ENCODE results near the gene FLRT1.

FLRT1 gene

DNA sequence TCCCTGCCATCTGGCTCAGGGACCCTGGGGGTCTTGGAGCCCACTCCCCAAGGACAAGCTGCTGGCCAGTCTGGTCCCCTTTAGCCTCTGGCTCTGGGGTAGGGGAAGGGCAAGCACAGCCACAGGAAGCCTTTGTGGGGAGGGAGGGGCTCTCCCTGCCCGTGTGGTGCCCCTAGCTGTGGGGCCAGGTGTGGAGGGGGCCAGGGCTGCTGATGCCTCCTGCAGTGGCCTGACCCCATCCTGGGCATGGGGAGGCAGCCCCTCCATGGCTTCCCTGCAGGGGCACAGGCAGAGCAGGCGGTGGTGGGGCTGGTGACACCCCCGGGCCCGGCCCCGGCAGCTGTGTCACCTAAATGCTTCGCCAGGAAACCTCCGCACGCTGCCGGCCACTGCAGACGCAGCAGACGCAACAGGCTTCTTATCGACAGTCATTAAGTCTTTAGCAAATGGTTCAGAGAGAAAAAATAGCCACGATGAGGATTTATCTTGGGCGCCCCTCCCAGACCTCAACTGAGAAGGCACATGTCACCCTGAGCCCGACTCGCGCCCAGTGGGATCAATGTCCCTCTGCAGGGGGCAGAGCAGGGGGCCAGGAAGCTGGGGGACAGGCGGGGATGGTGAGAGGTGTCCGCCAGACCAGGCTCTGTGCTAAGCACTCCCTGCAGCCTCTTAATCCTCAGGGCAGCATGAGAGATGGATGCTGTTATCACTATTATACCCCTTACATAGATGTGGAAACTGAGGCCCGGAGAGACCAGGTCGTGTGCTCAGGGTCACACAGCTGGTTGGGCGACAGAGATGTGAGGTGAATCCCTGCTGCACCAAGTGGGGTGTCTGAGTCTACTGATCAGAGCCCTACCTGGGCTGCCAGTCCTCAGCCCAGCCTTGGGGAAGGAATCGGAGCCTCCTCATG, 33.9 kb downstream of the FLRT1 start:
- DNase-seq, result no peak

DNA sequence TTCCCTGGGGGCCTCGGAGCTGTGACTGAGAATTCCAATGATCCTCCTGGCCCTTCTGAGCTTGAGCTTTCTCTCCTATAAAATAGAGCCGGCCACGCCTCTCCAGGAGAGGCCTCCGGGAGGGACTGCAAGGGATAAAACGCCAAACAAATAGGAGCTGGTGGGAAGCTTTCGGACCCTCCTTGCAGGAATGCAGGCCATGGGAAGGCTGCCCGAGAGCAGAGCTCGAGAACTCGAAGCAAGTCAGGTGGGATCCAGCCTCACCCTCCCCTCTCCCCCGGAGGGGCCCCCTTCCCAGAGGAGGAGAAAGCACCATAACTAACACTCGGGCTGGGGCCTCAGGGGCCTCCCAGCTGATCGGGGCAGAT, 34.6 kb downstream of the FLRT1 start:
- DNase-seq, result no peak

DNA sequence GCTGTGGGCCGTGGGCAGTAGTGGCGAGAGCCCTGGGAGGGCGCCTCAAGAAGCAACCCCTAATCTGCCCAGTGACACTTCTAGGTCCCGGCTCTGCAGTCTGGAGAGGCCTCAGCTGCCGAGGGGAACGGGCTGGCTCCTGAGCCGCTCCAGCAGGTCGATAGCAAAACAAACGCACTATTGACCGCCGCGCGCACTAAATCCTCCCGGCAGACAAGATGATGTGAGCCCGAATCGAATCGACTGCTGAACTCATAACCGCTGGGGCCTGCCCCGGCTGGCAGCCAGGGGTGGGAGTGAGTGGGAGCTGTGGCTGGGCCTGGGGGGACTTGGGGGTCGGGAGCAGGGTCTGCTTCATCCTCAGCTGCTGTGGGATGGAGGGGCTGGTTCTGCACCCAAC, 36.1 kb downstream of the FLRT1 start:
- DNase-seq, result no peak

DNA sequence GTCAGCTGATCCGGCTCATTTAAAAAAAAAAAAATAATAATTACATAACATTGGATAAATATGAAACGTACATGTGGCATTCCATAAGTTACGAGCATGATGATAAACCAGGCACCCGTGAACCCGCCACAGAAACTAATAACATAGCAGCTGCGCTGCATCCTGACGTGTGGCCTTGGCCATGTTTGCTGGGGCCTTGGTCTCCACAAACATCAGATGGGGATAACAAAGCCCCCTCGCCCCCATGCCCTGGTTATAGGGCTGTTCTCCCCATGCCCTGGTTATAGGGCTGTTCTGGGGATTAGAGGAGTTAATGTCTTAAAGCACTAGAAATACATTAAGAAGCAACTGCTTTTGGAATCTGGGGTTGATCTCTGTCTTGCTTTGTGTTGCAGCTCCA, 36.7 kb downstream of the FLRT1 start:
- DNase-seq, result no peak

DNA sequence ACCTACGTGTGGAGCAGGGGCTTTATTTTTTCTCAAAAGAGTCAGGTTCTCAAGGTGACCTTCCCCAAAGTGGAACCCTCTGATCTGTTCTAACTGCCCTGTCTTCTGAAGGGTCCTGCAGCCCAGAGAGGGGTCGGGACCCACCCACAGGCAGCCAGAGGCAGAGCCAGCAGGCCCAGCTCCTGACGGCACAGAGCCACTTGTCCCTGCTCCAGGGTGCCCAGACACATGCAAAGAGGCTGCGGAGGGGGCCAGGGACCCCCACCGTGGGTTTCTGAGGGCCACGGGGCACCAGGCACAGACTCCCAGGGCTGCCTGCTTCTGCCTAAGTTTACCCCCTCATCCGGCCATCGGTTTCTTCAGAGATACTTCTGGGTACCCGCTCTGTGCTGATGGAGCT, 37.1 kb downstream of the FLRT1 start:
- no peak for DNase-seq

DNA sequence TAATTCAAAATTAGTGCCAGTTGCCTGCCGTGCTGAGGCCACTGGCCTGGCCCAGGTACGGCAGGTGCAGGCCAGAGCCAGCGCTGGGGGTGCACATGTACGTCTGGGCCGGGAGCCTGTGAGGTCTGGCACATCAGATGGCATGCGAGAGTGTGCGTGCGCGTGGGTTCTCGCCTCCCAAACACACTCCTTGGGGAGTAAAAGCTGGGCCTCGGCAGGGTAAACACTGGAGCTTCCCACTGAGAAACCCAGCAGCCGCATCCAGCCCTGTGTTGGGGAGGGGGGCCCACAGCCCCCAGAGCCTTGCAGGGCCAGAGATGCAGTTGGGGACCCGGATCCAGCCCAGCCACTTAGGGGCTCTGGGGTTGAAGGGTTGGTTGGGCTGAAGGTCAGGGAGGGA, 37.8 kb downstream of the FLRT1 start:
- no peak for DNase-seq

DNA sequence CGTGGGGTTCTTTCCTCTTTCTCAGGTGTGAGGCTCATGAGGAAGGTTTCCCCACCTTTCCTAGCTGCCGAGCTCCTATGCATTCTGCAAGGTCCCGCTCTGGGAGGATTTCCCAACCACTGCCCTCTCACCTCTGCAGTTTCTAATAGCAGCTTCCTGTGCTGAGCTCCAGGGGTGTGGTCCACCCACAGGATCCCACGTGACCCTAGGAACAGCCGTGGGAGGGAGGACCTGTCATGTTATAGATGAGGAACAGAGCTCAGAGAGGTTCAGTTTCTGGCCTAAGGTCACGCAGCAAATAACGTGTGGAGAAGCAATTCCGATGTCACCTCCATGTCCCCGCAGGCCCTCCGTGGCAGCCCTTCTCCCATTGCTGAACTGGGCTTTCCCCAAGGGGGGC, 38.5 kb downstream of the FLRT1 start:
- DNase-seq, result no peak

DNA sequence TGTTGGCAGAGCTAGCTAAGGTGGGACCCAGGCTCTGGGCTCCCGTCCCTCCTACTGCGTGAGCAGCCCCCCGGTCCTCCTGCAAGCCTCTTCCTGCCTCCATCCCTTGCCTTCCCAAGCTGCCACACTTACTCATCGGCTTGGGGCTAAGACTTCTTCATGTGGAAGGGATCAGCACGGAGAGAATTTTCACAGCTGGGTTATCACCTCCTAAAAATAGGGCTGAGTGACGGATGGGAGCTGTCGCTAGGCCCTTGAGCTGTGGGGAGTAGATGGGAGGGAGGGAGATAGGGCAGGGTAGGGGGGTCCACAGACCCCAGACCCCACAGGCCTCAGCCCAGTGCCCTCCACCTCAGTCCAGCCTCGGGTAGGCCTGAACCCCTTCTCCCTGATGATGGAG, 41.0 kb downstream of the FLRT1 start:
- DNase-seq, result no peak

DNA sequence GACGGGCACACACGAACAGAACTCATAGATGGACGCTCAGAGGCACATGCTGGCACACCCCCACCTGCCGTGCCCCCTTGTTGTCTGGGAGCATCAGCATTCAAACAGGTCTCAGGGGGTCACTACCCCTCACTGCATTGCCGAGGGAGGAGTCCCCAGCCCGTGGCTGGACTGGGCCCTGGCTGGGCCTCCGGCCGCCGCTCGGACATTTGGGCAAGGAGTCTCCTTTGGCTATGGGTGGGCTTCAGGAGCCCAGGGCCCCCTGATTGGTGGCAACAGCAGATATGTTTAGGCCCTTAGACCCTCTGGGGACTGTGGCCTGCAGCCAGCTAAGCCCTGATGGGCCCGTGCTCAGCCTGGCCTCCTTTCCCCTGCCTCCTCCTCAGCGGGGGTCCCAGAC, 41.9 kb downstream of the FLRT1 start:
- no peak for DNase-seq

DNA sequence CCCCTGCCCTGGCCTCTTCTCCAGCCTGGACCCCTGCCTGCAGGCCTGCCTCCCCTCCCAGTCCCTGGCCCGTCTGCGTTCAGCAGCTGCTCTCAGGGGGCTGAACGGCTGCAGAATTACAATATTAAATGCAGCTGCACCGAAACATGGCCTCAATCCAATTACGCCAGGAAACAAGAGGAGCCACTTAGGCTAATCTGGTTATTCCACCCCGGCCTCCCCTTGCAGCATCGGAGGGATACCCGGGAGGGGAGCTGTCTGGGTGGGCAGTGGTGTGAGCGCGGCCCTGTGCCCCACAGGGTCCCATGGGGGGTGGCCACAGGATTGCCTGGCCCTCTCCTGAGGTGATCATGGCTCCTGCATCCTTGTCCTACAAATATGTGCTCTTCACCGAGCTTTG, 42.6 kb downstream of the FLRT1 start:
- DNase-seq, result peak; percentile 74

DNA sequence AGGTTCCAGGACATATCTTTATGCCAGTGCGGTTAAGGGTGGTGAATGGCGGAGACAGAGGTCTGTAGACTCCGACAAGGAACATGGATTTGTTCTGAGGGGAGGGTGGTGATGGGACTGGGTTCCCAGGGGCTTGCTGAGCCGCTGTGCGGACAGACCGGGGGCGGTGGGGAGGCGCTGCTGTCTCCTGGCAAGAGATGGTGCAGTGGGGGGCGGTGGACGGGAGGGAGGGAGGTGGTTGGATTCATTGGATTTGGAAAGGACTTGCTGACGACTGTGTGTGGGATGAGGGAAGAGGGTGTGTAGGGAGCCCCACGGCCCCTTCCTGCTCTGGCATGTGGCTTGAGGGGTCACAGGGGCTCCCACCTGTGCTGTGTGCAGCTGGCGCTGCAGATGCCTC, 43.2 kb downstream of the FLRT1 start:
- DNase-seq, result no peak

DNA sequence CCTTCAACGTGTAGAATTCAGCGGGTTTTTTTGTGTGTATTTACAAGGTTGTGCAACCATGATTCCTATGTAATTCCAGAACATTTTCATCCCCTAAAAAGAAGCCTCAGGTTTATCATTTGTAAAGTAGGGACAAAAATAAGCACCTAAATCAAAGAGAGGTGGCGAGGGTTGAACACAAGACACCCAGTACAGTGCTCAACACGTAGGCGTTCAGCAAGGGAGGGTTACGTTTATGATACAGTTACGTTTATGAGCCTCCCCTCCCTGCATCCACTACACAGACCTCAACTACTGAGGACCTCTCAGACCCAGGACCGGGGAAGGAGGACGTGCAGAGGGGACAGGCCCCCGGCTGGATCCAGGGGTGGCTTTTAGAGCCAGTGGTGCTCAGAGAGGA, 44.7 kb downstream of the FLRT1 start:
- no peak for DNase-seq

DNA sequence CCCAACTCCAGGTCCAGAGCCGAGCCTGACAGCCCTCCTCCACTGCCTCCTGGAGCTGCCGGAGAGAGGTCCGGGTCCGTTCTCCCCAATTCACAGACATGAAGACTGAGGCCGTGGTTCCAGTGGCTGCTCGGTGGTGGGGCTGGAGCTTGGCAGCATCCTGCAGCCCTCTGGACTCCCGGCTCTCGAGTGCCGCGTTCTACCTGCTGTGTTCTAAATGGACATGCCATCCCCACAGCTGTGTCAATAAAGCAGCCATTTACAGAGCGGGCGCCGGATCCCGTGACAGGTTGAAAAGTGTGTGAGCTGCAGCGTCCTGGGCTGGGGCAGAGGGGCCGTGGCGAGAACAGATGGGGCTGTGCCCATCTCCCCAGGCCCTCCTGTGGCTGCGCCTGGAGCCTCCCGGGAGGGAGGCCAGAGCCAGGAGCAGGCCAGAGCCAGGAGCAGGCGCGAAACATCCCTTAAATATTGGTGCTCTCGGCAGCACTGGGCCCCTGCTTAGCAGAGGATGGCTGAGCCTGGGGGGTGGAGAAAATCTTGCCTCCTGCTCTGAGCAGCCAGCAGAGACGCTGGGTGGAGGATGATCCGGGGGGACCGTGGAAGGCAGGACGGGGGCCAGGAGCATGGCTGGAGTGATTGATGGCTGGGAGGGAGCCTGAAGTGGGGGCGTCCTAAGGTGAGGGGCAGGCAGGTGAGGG, 46.2 kb downstream of the FLRT1 start:
- no peak for DNase-seq

DNA sequence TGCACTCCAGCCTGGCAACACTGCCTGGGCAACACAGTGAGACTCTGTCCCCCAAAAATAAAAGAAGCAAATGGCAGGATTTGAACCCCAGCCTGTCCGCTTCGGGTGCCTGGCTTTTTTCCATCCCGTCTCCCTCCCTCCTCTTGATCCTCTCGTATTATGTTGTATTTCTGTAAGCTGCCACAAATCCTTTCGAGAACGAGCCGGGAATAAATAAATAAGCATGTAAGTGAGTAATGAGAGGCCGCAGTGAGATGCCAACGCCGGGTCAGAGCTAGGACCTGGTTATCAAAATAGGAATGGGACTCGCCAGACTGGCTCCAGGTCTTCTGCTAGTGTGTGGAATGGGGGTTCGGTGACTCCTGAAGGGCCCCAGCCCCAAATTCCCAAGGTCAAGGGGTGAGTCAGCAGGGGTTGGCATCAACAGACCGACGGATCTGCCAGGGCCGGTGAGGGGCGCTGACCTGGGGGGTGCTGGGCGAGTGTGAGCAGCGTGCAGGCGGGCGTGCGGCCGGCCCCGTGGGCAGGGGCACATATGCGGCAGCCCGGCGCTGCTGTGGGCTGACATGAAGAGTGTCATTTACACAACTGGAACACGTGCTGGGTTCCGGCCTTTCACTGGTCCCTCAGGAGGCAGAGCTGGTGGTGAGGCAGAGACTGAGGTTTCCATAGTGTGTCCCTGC, 47.8 kb downstream of the FLRT1 start:
- no peak for DNase-seq

DNA sequence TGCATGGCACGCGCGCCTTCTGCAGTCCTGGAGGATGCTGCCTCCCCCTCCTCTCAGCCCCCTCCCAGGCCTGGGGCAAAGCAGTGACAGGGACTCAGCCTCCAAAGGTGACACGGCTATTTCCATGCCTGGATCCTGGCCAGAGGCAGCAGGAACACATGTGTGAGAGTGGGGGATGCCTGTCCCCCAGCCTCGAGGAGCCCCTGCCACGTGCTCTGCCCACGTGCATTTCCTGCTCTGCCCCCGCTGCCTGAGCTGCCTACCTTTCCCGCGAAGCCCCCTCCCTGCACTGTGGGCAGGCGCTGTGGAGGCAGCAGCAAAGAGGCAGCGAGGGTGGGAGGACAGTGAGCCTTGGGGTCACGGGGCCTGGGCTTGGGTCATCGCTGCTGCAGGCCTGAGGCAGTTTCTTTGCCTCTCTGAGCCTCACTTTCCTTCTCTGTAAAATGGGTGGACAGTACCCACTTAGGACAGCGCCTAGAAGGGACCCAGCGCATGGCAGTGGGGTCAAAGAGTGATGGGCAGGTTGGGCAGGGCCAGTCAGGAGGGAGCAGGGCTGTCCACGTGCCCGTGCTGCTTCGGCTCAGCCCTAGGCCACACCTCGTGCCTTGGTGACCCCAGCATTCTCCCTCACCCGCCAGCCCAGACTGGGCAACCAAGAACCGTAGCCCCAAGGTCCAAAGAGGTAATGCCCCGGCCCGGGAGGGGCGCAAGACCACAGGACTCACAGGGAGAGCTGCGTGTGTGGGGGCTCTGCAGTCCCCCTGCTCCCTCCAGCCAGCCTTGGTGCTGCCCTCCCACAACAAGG, 48.6 kb downstream of the FLRT1 start:
- no peak for DNase-seq

DNA sequence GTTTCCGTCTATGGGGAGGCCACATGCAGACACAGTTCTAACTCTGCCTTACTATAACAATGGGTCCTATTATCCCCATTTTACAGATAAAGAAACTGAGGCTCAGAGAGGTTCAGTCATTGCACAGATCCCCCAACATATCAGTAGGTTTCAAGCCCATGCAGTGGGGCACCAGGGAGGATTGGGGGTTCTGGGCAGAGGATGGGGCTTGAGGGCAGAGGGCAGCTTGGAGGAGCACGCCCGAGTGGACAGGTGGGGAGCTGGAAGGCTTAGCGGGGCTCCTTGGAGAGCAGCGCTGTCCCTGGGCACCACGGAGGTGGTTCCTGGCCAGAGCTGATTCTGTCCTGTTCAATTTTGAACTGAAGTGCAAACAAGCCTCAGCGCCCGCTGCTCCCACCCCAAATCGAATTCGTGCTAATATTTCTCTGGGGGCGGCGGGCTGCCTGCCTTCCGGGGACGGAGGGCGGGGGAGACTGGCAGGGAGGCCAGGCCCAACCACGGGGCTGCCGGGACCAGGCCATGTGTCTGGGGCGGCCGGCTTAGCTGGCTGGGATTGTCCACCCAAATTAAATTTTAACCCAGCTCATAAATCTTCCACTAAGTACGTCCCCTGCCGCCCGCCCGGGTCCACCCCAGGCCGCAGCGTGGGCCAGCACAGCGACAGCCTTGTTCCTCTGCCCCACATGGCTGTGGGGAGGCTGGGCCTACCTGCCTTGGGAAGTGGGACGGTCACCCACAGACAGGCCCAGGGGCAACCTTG, 49.4 kb downstream of the FLRT1 start:
- DNase-seq, result no peak
